ENCODE data around the gene MYH7.

GRCh38 chr14:23468704-23469126 is 33.3 kb upstream of the MYH7 start:
- TF ChIP-seq, protein P1, sequence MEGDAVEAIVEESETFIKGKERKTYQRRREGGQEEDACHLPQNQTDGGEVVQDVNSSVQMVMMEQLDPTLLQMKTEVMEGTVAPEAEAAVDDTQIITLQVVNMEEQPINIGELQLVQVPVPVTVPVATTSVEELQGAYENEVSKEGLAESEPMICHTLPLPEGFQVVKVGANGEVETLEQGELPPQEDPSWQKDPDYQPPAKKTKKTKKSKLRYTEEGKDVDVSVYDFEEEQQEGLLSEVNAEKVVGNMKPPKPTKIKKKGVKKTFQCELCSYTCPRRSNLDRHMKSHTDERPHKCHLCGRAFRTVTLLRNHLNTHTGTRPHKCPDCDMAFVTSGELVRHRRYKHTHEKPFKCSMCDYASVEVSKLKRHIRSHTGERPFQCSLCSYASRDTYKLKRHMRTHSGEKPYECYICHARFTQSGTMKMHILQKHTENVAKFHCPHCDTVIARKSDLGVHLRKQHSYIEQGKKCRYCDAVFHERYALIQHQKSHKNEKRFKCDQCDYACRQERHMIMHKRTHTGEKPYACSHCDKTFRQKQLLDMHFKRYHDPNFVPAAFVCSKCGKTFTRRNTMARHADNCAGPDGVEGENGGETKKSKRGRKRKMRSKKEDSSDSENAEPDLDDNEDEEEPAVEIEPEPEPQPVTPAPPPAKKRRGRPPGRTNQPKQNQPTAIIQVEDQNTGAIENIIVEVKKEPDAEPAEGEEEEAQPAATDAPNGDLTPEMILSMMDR (IDR thresholded peaks at IDR 0.05), result no peak
- TF ChIP-seq EP300 (IDR thresholded peaks at IDR 0.05), result no peak
